DMS79 treated with DMSO at 0.1 percent for 48 hours (cell line): ENCODE results near the gene SLC39A13.

ENCODE experiments used
- DNase-seq: peaks from one replicate; lab custom pipeline; 2025; lab: John Stamatoyannopoulos, UW

The SLC39A13 gene

DNA sequence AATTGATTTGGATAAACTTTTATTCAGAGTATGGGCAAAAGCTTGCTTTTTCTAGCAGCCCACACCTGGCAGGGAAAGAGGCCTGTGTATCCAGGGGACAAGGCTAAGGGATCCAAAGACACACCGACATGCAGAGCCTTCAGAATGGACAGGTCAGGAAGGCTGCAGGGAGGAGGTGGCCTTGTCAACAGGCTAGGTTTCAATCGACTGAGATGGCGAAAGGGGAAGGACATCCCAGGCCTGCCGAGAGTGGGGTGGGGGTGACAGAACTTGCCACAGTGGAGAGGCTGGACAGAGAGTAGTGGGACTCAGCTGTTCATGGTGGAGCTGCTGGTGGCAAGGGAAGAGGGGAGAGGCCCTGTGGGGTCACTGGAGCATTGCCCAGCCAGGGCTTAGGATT, 5.3 kb upstream of the SLC39A13 start:
- no peak for DNase-seq

- DNase-seq: no peak
These were observed 4.8 kb upstream of the SLC39A13 start for GRCh38 chr11:47403571-47403970.

- DNase-seq: no peak
These were observed 1.3 kb upstream of the SLC39A13 start for GRCh38 chr11:47406896-47407745.

GRCh38 chr11:47408598-47409439, 429 bp downstream of the SLC39A13 start:
- DNase-seq: no peak

GRCh38 chr11:47409440-47410369, 1.3 kb downstream of the SLC39A13 start:
- no peak for DNase-seq

GRCh38 chr11:47410370-47411264, 2.2 kb downstream of the SLC39A13 start:
- no peak for DNase-seq

- no peak for DNase-seq
These were observed 3.7 kb downstream of the SLC39A13 start for GRCh38 chr11:47411884-47412746.

GRCh38 chr11:47413351-47413750, 5.0 kb downstream of the SLC39A13 start:
- DNase-seq: no peak

DNA sequence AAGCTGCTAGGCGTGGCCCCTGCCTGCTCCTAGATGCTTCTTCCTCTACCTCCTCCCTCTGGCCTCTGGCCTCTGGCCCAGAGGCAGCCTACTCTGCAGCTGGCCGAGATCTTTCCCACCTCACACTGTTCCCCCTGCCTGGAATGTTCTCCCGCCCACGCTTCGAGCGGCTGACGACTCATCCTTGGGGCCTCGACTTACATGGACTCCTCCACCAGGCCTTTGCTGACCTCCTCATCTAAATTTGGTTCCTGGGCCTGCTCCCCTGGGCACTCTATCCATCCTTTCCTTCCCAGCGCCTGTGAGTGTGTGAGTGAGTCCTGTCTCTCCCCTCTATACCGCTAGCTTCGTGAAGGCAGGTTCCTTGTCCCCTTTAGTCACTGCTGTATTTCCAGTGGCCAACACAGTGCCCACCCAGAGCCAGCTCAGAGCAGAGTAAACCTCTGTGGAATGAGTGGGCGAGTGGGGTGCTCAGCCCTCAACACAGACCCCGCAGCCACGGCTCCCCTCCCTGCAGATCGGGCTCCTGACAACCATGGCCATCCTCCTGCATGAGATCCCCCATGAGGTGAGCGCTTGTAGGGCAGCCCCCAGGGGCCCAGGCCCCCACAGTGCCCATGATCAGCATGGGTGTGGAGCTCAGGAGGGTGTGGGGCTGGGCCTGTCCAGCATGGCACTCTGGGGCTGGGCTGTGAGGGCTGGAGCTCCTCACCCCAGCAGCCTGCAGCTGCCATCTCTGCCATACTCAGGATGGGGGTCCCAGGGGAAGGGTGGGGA, 5.7 kb downstream of the SLC39A13 start:
- no peak for DNase-seq

- DNase-seq: no peak
These were observed 6.3 kb downstream of the SLC39A13 start for GRCh38 chr11:47414685-47415070.

DNA sequence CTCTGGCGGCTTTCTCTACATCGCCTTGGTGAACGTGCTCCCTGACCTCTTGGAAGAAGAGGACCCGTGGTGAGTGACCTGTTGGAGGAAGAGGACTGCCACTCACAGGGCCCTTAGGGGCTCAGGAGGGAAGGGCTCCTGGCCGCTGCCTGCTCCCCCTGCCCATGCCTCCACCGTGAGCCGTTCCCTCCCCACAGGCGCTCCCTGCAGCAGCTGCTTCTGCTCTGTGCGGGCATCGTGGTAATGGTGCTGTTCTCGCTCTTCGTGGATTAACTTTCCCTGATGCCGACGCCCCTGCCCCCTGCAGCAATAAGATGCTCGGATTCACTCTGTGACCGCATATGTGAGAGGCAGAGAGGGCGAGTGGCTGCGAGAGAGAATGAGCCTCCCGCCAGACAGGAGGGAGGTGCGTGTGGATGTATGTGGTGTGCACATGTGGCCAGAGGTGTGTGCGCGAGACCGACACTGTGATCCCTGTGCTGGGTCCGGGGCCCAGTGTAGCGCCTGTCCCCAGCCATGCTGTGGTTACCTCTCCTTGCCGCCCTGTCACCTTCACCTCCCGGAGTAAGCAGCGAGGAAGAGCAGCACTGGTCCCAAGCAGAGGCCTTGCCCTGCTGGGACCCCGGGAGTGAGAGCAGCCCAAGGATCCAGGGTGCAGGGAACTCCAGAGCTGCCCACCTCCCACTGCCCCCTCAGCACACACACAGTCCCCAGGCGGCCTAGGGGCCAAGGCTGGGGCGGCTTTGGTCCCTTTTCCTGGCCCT, 6.9 kb downstream of the SLC39A13 start:
- DNase-seq: no peak

DNA sequence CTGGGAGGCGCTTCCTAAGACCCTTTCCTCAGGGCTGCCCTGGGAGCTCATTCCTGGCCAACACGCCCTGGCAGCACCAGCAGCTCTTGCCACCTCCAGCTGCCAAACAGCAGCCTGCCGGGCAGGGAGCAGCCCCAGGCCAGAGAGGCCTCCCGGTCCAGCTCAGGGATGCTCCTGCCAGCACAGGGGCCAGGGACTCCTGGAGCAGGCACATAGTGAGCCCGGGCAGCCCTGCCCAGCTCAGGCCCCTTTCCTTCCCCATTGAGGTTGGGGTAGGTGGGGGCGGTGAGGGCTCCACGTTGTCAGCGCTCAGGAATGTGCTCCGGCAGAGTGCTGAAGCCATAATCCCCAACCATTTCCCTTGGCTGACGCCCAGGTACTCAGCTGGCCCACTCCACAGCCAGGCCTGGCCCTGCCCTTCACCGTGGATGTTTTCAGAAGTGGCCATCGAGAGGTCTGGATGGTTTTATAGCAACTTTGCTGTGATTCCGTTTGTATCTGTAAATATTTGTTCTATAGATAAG, 7.6 kb downstream of the SLC39A13 start:
- peak; percentile 86 for DNase-seq

DNA sequence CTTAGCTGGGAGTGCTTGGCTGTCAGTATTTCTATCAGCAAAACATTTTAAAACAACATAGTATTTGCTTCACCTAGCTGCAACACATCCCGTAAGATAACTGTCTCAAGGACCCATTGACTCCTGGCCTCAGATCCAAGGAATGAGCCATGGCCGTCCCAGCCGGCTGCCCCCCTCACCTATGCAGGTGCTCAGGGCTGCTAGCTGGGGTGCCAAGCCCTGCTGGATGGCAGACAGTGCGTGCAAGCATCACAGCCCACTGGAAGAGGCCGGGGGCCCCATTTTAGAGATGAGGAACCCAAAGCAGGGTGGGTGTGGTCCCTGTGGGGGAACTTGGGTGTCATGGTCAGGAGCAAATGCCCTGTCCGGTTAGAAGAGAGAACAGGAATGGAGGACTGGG, 9.3 kb downstream of the SLC39A13 start:
- no peak for DNase-seq

GRCh38 chr11:47418454-47419259, 10.3 kb downstream of the SLC39A13 start:
- DNase-seq: no peak

- DNase-seq: no peak
These were observed 17.2 kb downstream of the SLC39A13 start for GRCh38 chr11:47425611-47426010.

GRCh38 chr11:47426062-47426956, 17.9 kb downstream of the SLC39A13 start, which contains the start of gene PSMC3:
Gene PSMC3 (minus strand): TSS chr11:47426439. CDS start chr11:47426279, 160 bp downstream.
- peak; percentile 93 for DNase-seq
